Osteoblast (primary cell): ENCODE results near the gene CAMK2A. TPM values are rescaled to one million over a fixed set of nuclear protein-coding genes. Genes with fewer than 3 reads are reported as not detected.
A peak's percentile ranks its signal among the peaks of the same experiment; 100 is the strongest.

Source experiments
- DNase-seq: peaks from one replicate; pipeline ENCODE4 v3.0.0; 2011; ENCODE audit warnings: low spot score, mixed read lengths; ENCODE audit not compliant: insufficient read length; ENCODE audit errors: missing footprints
- H2AFZ ChIP-seq: 2 replicates; pipeline ENCODE4 v1.6.0; 2011; ENCODE audit warnings: mild to moderate bottlenecking, low read length
- H3K27ac ChIP-seq: 2 replicates; pipeline ENCODE4 v1.5.1; 2011; ENCODE audit warnings: mild to moderate bottlenecking, low read depth, low read length, moderate library complexity
- H3K27me3 ChIP-seq: 2 replicates; pipeline ENCODE4 v1.6.0; 2012; ENCODE audit warnings: mild to moderate bottlenecking, control low read depth, inconsistent platforms, low read length, moderate library complexity; ENCODE audit not compliant: insufficient read depth
- H3K36me3 ChIP-seq: 2 replicates; pipeline ENCODE4 v1.5.1; 2011; ENCODE audit warnings: mild to moderate bottlenecking, low read length, control low read depth, moderate library complexity; ENCODE audit not compliant: insufficient read depth
- H3K4me1 ChIP-seq: 2 replicates; pipeline ENCODE4 v1.5.1; 2011; ENCODE audit warnings: mild to moderate bottlenecking, low read length, control low read depth, moderate library complexity; ENCODE audit not compliant: insufficient read depth
- H3K4me2 ChIP-seq: 2 replicates; pipeline ENCODE4 v1.6.0; 2011; ENCODE audit warnings: mild to moderate bottlenecking, low read length; ENCODE audit not compliant: insufficient read depth
- H3K4me3 ChIP-seq: fragments of 200-600 bp; sonication (generic); 3 replicates; pipeline ENCODE4 v1.5.1; 2012; ENCODE audit warnings: mild to moderate bottlenecking, low read length, inconsistent platforms; ENCODE audit not compliant: insufficient read depth
- H3K79me2 ChIP-seq: 2 replicates; pipeline ENCODE4 v1.6.0; 2012; ENCODE audit warnings: mild to moderate bottlenecking, low read length, control low read depth, inconsistent platforms; ENCODE audit not compliant: insufficient read depth
- H3K9me3 ChIP-seq: 2 replicates; pipeline ENCODE4 v1.5.1; 2011; ENCODE audit warnings: low read depth, low read length, control low read depth
- H4K20me1 ChIP-seq: 2 replicates; pipeline ENCODE4 v1.6.0; 2012; ENCODE audit warnings: mild to moderate bottlenecking, low read length, control low read depth; ENCODE audit not compliant: insufficient read depth
- CTCF ChIP-seq: IDR thresholded peaks from 2 replicates; pipeline ENCODE4 v1.5.1; 2011; ENCODE audit warnings: mild to moderate bottlenecking, low read depth, low read length, moderate library complexity; ENCODE audit errors: extremely low read depth
- total RNA-seq: library from RNA; depleted of rRNA; stranded (reverse); fragments of >200 nt; gene quantifications from 2 replicates; pipeline ENCODE4 v1.2.3, GENCODE V29; 2012

Gene CAMK2A
- total RNA-seq, 1 donor: 0.36 TPM

GRCh38 chr5:150261231-150261630 lies 28.3 kb downstream of the CAMK2A start:
- Histone ChIP-seq H3K4me1 (peaks cover 16% of the 10 kb centered on the region), H3K27me3 (no peaks in the 10 kb centered on the region), H2AFZ (no peak overlapping the region), H3K4me3 (no peak overlapping the region), H3K9me3 (no peaks in the 10 kb centered on the region), H3K79me2 (no peaks in the 10 kb centered on the region), H3K36me3 (no peaks in the 10 kb centered on the region), H3K27ac (no peak overlapping the region), H4K20me1 (no peaks in the 10 kb centered on the region), H3K4me2 (no peak overlapping the region)
- TF ChIP-seq CTCF: no peak
- no peak for DNase-seq

- peaks cover under 1% of the 10 kb centered on the region for H3K4me1 ChIP-seq
- peak overlapping the region; percentile 63 for H2AFZ ChIP-seq
- no peaks in the 10 kb centered on the region for H3K79me2 ChIP-seq
- H4K20me1 ChIP-seq: no peaks in the 10 kb centered on the region
- no peaks in the 10 kb centered on the region for H3K27me3 ChIP-seq
- no peak overlapping the region for H3K4me3 ChIP-seq
- DNase-seq: peak; percentile 94
- no peak overlapping the region for H3K4me2 ChIP-seq
- H3K9me3 ChIP-seq: no peaks in the 10 kb centered on the region
- H3K27ac ChIP-seq: peak overlapping the region; percentile 20
- H3K36me3 ChIP-seq: no peaks in the 10 kb centered on the region
- peak; percentile 25 for TF ChIP-seq CTCF
Observed at GRCh38 chr5:150258130-150258529, 31.4 kb downstream of the CAMK2A start.

- H4K20me1 ChIP-seq: no peaks in the 10 kb centered on the region
- no peaks in the 10 kb centered on the region for H3K27me3 ChIP-seq
- TF ChIP-seq CTCF: no peak
- no peaks in the 10 kb centered on the region for H3K36me3 ChIP-seq
- DNase-seq: peak; percentile 38
- H3K9me3 ChIP-seq: no peaks in the 10 kb centered on the region
- no peak overlapping the region for H2AFZ ChIP-seq
- H3K4me2 ChIP-seq: no peak overlapping the region
- H3K4me1 ChIP-seq: no peaks in the 10 kb centered on the region
- no peaks in the 10 kb centered on the region for H3K79me2 ChIP-seq
- no peak overlapping the region for H3K4me3 ChIP-seq
- no peak overlapping the region for H3K27ac ChIP-seq
Observed at GRCh38 chr5:150257424-150257823, 32.1 kb downstream of the CAMK2A start.

GRCh38 chr5:150256410-150257064 lies 33.0 kb downstream of the CAMK2A start:
- TF ChIP-seq CTCF: no peak
- no peak for DNase-seq
- Histone ChIP-seq H3K27me3 (no peaks in the 10 kb centered on the region), H4K20me1 (no peaks in the 10 kb centered on the region), H3K4me3 (no peak overlapping the region), H3K36me3 (no peaks in the 10 kb centered on the region), H3K4me2 (no peak overlapping the region), H3K4me1 (no peaks in the 10 kb centered on the region), H3K9me3 (no peaks in the 10 kb centered on the region), H3K27ac (no peak overlapping the region), H2AFZ (no peak overlapping the region), H3K79me2 (no peaks in the 10 kb centered on the region)
